KOPT-K1 (cell line): ENCODE results near the gene WASF2.

ENCODE experiments used
- H3K27ac ChIP-seq: fragments of 200-600 bp; sonication (generic); 2 replicates; pipeline ENCODE4 v1.5.1; 2016; ENCODE audit warnings: antibody characterized with exemption, mild to moderate bottlenecking, low read depth, low read length; ENCODE audit not compliant: poor library complexity, severe bottlenecking
- H3K36me3 ChIP-seq: fragments of 200-600 bp; sonication (generic); 2 replicates; pipeline ENCODE4 v1.5.1; 2017; ENCODE audit warnings: antibody characterized with exemption, mild to moderate bottlenecking, low read length, moderate library complexity; ENCODE audit not compliant: insufficient read depth
- H3K9me3 ChIP-seq: fragments of 200-600 bp; sonication (generic); 2 replicates; pipeline ENCODE4 v1.5.1; 2017; ENCODE audit warnings: antibody characterized with exemption, low read length, mild to moderate bottlenecking; ENCODE audit not compliant: insufficient read depth, poor library complexity, severe bottlenecking

The WASF2 gene

DNA sequence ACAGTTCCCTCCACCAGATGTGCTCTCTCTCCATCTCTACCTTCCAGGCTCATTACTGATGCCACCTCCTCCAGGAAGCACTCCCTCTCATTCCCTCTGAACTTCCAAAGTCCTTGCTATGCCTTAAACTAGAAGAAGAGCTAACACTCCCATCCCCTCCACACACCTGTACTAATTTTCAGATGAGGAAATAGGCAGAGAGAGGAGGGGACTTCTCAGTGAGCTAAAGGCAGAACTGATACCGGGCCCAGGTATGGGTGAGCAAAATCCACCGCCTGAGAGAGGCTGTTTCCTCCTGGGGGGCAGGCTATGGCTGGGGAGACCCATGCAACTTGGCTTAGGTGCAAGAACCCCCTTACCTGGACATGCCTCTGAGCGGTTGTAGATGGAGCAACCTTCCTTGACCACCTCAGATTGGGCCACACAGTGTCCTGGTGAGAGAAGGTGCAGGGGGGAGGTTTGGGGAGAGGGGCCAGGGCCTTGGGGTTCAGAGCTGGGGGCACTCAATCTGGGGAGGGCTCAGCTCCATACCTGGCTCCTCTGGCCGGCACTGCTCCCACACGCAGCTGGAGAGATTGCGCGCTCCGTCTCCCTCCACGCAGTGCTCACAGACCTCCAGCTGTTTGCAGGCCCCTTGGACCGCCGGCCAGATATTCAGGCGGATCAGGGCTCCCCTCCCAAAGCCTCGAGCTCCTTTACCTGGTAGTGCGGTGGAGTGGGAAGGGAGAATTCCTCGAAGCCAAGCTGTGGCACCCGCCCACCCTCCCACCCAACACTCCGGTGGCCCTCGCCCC, 107.8 kb downstream of the WASF2 start:
- no peak overlapping the region for H3K27ac ChIP-seq
- H3K9me3 ChIP-seq = no peaks in the 10 kb centered on the region
- no peaks in the 10 kb centered on the region for H3K36me3 ChIP-seq

DNA sequence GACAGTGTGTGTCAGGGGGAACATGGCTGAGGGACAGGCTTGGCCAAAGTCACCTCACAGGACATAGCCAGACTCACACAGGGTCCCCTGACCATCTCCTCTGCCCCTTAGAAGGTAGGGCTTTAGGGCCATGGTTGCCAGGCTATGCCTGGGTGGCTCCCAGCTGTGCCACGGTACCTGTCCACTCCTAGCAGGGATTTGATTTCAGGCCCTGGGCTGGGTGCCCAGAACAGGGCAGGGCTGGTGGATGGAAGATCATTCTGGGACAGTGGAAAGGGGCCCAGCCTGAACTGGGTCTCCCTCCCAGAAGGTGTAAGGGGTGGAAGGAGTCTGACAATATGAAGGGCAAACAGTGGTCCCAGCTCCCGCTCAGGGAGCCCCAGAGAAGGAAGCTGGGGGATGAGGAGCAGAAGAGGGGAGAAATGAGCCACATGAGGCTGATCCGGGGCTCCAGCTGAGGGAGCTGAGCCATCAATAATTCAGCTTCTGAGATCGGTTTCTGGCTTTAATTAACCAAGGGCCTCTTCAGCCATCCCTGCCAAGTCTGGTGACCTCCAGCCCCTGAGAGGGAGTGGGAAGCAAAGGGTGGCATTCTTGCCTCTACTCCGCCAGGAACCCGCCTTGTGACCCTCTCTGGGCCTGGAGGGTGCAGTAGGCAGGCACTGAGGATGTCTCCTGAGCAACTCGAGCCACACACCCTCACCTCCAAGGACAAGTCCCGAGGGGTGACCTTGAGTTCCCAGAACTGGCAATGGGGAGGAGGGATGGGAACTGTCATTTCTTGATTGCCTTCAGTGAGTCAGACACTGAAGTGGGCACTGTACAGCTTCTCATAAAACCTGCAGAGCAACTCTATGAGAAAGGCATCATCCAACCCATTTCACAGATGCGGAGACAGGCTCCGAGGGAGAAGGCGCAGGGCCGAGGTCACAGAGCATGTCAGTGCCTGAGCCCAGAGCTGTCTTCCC, 108.9 kb downstream of the WASF2 start:
- Histone ChIP-seq H3K27ac (no peak overlapping the region), H3K9me3 (no peaks in the 10 kb centered on the region), H3K36me3 (no peaks in the 10 kb centered on the region)

DNA sequence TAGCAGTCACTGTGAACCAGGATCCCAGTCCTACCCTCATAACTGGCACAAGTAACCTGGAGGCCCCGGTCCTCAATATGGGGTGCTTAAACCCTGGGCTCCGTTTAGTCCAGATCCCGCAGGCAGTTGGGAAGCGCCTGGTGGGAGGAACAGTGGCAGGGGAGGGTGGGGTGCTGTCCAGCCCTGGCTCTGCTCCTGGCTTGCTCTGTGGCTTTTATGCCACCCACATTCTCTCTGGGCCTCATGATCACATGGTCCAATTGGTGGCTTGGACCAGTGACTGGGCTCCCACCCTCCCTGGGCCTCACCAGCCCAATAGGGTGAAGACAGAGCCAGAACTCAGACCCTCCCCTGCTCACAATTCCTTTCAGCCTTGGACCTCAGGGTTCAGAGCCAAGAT, 109.7 kb downstream of the WASF2 start:
- Histone ChIP-seq H3K36me3 (no peaks in the 10 kb centered on the region), H3K9me3 (no peaks in the 10 kb centered on the region), H3K27ac (no peak overlapping the region)

DNA sequence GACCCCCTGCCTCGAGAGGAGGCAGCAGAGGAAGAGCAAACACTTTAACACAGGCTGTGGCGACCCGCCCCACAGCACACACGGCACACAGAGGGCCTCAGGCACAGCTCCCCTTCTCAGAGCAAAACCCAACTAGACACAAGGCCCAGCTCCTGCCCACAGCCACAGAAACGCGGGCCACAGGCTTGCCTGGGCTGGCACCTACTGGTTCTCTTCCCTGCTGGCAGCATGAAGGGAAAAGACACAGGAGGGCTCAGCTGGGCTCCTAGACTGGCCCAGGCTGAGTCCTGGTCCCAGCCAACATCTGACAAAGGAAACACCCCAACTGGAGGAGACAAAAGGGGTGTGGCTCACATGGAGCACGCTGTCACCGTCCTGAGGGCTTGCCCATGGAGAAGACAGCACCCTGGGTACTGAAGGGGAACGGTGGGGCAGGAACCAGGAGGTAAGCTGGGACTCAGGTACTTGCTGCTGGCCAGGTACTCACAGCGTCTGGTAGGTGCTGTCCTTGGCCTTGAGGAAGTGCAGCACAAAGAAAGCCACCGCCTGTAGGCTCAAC, 110.3 kb downstream of the WASF2 start:
- Histone ChIP-seq H3K36me3 (no peaks in the 10 kb centered on the region), H3K9me3 (no peaks in the 10 kb centered on the region), H3K27ac (no peak overlapping the region)

DNA sequence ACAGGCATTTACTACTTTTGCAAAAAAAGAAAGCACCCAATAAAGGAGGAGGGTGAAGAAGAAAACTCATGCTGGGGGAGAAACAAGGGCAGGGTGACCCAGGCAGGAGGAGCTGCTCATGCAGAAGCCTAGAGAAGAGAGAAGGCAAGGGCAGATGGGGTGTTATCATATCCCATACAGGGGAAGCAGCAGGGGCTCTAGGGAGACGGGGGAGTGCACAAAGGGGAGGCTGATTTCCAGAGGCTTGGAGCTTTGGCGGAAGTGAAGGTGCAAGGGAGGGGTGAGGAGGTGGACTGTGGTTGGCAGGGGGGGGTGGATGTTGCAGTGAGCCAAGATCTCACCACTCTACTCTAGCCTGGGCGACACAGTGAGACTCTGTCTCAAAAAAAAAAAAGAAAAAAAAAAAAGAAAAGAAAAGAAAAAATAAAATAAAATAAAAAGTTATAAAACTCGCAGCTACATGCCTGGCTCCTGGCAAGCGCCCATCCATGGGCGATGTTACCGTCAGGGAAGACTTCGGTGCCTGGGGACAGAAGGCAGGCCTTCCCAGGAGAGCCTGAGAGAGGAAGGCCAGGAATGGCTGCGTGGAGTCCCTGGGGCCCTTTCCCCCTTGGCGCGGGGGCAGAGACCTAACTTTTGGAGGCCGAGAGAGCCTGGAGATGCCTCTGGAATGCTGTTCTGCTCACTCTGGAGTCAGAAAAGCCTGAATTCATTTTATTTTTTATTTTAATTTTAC, 112.0 kb downstream of the WASF2 start:
- Histone ChIP-seq H3K27ac (no peak overlapping the region), H3K9me3 (no peaks in the 10 kb centered on the region), H3K36me3 (no peaks in the 10 kb centered on the region)

DNA sequence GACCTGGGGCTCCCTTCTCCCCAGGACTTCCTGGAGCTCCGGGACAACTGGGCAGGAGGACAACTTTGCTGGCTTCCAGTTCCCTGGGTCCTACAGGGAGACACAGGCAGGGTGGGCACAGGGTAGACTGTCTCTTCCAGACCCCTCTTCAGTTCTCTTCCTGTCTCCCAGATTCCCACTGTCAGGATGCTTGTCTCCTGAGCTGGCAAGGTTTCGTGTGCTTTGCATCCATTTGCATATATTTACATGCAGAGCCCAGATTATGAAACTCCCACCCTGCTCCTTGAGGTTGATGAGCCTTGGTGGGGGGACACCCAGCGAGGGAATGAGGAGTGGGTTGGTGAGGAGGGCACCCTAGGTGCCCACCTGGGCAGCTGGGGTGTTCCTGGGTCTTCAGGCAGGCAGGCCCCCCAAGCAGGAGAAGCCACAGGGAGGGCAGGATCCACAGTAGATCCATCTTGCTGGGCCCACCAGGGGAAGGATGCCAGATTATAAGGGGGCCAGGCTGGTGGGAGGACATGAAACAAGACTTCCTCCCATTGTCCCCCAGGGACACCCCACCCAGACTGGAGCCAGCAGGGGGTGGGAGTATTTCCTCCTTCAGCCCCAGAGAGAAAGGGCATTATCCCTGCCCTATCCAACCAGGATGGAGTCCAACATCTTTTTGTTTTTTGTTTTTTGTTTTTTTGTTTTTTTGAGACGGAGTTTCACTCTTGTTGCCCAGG, 115.4 kb downstream of the WASF2 start, which contains the start of gene FCN3:
Gene FCN3 (minus strand): TSS at position 463 of the 725 bp plus-strand sequence. CDS start 6 bp downstream, at position 457.
- H3K9me3 ChIP-seq = no peaks in the 10 kb centered on the region
- no peak within 1 kb of the TSS for H3K27ac ChIP-seq
- no peaks in the 10 kb centered on the region for H3K36me3 ChIP-seq

DNA sequence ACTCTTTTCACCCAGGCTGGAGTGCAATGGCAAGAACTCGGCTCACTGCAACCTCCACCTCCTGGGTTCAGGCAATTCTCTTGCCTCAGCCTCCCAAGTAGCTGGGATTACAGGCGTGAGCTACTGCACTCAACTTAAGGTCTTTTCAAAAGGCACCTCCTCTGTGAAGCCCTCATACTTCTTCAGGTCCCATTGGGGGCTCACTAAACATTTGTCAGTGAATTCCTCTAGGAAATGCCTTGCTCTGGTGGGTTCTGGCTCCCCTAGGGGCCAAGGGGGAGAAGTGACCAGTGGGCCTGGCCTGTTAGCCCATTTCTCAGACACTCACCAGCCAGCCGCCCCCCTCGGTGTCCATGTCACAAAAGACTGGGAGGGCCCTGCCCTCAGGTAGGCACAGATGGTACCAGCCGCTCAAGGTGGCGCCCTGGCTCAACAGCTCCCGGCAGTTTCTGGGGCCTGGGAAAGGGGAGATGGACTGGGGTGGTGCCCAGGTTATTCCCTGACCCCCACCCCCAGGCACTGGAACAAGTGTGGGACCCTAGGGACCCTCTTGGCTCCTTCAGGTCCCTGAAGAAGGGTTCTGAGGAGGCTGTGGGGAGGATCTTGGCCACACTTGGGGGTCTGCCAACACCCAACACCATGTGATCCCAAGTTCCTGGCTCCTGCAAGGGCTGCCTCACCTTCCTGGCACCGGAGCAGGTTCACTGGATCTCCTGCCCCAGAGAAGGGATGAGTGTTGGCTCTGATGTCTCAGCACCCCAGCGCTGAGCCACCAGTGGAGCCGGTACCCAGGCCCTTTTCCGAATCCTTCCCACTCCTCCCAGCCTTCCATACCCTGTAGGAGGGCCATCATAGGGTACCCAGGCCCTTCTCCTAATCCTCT, 116.9 kb downstream of the WASF2 start:
- Histone ChIP-seq H3K36me3 (no peaks in the 10 kb centered on the region), H3K27ac (no peak overlapping the region), H3K9me3 (no peaks in the 10 kb centered on the region)

DNA sequence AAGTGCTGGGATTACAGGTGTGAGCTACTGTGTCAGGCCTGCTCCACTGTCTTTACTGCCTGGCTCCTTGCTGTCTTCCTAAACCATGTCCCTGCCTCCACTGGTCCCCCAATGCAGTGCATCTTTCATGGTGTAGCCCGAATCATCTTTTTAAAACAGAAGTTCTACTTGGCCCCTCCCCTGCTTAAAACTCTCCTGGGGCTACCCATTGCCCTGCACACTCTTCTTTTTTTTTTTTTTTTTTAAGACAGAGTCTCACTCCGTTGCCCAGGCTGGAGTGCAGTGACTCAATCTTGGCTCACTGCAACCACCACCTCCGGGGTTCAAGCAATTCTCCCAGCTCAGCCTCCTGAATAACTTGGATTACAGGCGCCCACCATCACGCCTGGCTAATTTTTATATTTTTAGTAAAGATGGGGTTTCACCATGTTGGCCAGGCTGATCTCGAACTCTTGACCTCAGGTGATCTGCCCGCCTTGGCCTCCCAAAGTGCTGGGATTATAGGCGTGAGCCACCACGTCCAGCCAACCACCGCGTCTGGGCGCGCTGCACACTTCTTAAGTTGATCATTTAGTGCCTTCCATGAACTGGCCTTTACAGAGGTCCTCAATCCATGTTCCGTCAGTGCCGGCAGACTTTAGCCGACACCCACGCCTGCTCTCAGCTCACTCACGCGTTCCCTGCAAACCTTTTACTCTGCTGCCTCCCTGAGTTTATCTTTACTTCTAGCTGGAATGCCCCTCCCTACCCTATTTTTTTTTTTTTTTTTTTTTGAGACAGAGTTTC, 117.8 kb downstream of the WASF2 start:
- Histone ChIP-seq H3K27ac (no peak overlapping the region), H3K9me3 (no peaks in the 10 kb centered on the region), H3K36me3 (no peaks in the 10 kb centered on the region)

DNA sequence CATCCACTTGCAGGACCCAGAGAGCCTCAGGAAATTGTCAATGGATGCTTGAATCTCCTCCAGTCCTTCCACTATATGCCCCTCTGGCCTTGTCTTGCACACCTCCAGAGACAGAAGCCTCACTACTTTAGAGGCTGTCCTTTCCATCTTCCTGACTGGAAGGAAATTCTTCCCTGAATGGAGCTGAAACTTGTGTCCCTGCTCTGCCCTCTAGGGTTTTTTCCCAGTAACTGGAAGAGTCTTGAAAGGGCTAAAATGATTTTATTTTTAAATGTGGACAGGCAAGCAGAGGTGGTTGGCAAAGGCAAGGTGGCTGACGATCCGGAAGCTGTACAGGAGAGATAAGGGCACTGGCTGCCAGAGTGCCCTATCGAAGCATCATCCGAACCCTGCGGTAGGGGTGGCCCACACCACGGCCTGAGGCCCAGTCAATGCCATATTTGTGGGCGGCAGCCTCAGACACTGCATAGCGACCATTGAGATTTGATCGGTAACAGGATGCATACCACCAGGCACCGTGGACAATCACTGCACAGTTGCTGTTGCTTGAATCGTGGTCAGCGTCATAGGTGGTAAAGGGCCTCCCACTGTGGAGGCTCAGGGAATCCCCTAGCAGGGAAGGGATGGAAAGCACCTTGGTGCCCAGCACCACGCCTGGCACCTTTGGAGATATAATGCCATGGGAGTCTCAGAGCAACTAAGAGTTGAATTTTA, 120.9 kb downstream of the WASF2 start:
- Histone ChIP-seq H3K36me3 (no peaks in the 10 kb centered on the region), H3K9me3 (no peaks in the 10 kb centered on the region), H3K27ac (no peak overlapping the region)

DNA sequence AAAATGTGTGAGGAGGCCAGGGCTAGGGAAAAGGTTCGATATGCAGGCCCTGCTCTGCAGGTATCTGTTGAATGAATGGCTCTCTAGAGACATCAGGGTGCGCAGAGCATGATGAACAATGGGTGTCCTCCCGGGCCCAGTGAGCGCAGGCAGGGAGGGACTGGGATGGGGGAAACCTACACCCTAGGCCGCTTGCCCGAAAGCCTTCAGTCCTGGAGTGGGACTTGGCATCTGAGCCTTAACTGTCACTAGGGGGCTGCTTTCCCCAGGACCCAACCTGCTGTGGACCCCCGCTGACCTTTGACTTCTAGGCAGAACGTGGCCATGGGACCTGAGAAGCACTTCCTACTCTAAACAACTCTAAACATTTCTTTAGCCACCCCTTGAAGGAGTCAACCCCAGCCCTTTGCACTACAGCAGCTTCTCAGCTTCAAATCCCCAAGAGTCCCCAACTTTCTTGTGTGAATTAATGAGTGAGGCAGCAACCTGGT, 122.8 kb downstream of the WASF2 start:
- Histone ChIP-seq H3K9me3 (no peaks in the 10 kb centered on the region), H3K27ac (no peak overlapping the region), H3K36me3 (no peaks in the 10 kb centered on the region)

DNA sequence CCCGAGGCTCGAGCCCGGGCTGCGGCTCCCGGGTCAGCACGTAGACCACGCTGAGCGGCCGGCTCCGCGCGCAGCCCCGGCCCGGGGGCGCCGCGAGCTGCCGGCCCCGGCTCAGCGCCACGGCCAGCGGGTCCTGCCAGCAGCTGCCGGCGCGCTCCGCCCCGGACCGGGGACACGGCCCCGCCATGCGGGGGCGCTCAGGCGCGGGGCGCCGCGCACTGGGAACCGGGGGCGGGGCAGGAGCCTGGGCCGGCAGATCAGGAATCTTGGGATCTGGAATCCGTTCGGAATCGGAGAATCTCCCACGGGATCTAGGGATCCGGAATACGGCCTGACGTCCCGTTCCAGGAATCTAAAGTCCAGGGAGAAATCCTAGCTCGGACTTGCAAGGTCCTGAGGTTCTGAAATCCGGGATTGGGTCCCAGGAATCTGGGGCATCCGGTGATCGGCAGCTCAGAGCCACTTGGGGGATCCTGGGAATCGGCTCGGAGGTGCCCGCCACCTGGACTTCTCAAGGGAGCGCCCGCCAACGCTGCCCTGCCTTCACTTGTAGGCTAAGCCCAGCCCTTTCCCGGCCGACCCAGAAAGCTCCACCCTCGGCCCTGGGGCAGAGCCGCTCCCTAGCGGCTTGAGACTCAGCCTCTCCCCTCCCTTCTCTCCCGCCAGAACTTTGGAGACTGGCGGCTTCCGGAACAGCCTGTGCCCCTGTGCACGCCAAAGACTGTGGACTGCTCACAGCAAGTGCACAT, 123.4 kb downstream of the WASF2 start, which contains the start of gene MAP3K6:
Gene MAP3K6 (minus strand): TSS at position 551 of the 749 bp plus-strand sequence. CDS start 364 bp downstream, at position 187.
- Histone ChIP-seq H3K36me3 (no peaks in the 10 kb centered on the region), H3K27ac (no peak within 1 kb of the TSS), H3K9me3 (no peaks in the 10 kb centered on the region)

DNA sequence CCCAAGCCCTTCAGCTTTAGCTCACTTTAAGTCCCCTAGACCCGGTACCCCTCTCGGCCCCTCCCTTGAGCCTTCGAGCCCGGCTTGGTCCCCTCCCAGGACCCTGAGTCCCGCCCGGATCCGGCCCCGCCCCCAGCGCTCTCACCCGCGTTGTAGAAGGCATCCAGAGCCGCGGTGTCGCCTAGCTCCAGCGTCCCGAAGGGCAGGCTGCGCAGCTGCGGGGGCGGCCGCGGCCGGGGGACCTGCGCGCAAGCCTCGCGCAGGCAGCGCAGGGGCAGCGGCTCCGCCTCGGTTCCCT, 123.9 kb downstream of the WASF2 start:
- Histone ChIP-seq H3K36me3 (no peaks in the 10 kb centered on the region), H3K9me3 (no peaks in the 10 kb centered on the region), H3K27ac (no peak overlapping the region)
